Measurements from ENCODE around the gene PHF21B.

Gene PHF21B

GRCh38 chr22:45010532-45010900, 711 bp upstream of the PHF21B start:
- DNase-seq: no peak

- no peak for DNase-seq
Observed at GRCh38 chr22:45008751-45009605, 827 bp downstream of the PHF21B start.

GRCh38 chr22:45008186-45008681, 1.6 kb downstream of the PHF21B start:
- no peak for DNase-seq

GRCh38 chr22:45007391-45008185, 2.2 kb downstream of the PHF21B start:
- no peak for DNase-seq

GRCh38 chr22:45006964-45007390, 2.8 kb downstream of the PHF21B start:
- no peak for DNase-seq

GRCh38 chr22:45006111-45006963, 3.5 kb downstream of the PHF21B start:
- DNase-seq: no peak

GRCh38 chr22:45001653-45002052, 8.2 kb downstream of the PHF21B start:
- no peak for DNase-seq

- no peak for DNase-seq
Observed at GRCh38 chr22:45000330-45000729, 9.5 kb downstream of the PHF21B start.

GRCh38 chr22:44999687-45000086, 10.1 kb downstream of the PHF21B start:
- no peak for DNase-seq

- DNase-seq: no peak
Observed at GRCh38 chr22:44999231-44999630, 10.6 kb downstream of the PHF21B start.

- DNase-seq: no peak
Observed at GRCh38 chr22:44998296-44998695, 11.5 kb downstream of the PHF21B start.

- DNase-seq: no peak
Observed at GRCh38 chr22:44997060-44997459, 12.7 kb downstream of the PHF21B start.

- DNase-seq: no peak
Observed at GRCh38 chr22:44996648-44997047, 13.2 kb downstream of the PHF21B start.

GRCh38 chr22:44996120-44996519, 13.7 kb downstream of the PHF21B start:
- DNase-seq: no peak

GRCh38 chr22:44995715-44996114, 14.1 kb downstream of the PHF21B start:
- no peak for DNase-seq

GRCh38 chr22:44995105-44995514, 14.7 kb downstream of the PHF21B start:
- DNase-seq: no peak

- DNase-seq: no peak
Observed at GRCh38 chr22:44994399-44995104, 15.3 kb downstream of the PHF21B start.

- DNase-seq: no peak
Observed at GRCh38 chr22:44992166-44992565, 17.6 kb downstream of the PHF21B start.

- DNase-seq: no peak
Observed at GRCh38 chr22:44991218-44991617, 18.6 kb downstream of the PHF21B start.

- DNase-seq: no peak
Observed at GRCh38 chr22:44990810-44991209, 19.0 kb downstream of the PHF21B start.

GRCh38 chr22:44990328-44990727, 19.5 kb downstream of the PHF21B start:
- no peak for DNase-seq

- no peak for DNase-seq
Observed at GRCh38 chr22:44988671-44989070, 21.1 kb downstream of the PHF21B start.
